GM21515 (cell line): ENCODE measurements around the gene SRPK3.

Source experiments
- ATAC-seq: cut with Tn5 transposase; IDR thresholded peaks from one replicate; pipeline ENCODE4 v1.9.1; 2021; ENCODE audit not compliant: unreplicated experiment

SRPK3 gene

GRCh38 chrX:153828308-153828707 lies 47.5 kb downstream of the SRPK3 start:
- ATAC-seq, result no peak

GRCh38 chrX:153828723-153829548 lies 48.1 kb downstream of the SRPK3 start:
- no peak for ATAC-seq

- no peak for ATAC-seq
Observed at GRCh38 chrX:153829549-153829798, 48.6 kb downstream of the SRPK3 start.

GRCh38 chrX:153829799-153830639 lies 49.2 kb downstream of the SRPK3 start, which contains the start of gene PDZD4:
TSS of gene PDZD4 (minus strand) at chrX:153830544. CDS start at chrX:153830298, 246 bp downstream.
- no peak for ATAC-seq

GRCh38 chrX:153830640-153831428 lies 50.0 kb downstream of the SRPK3 start:
- ATAC-seq, result no peak

GRCh38 chrX:153831429-153832150 lies 50.7 kb downstream of the SRPK3 start:
- ATAC-seq, result no peak

GRCh38 chrX:153832728-153833127 lies 51.9 kb downstream of the SRPK3 start:
- no peak for ATAC-seq
